MM.1S (cell line): ENCODE data around the gene A2ML1.

ENCODE experiments used
- EZH2 ChIP-seq: fragments of 300-600 bp; sonication (generic); optimal IDR thresholded peaks from 2 replicates; pipeline ENCODE3; 2017; ENCODE audit warnings: low read depth, mild to moderate bottlenecking, antibody characterized with exemption, low read length, mixed read lengths
- EZH2phosphoT487 ChIP-seq: fragments of 300-600 bp; sonication (generic); IDR thresholded peaks from 2 replicates; pipeline ENCODE4 v1.6.1; 2018; ENCODE audit warnings: antibody characterized with exemption, low read length
- TF ChIP-seq, protein P1 (sequence below): fragments of 300-600 bp; sonication (generic); IDR thresholded peaks from 2 replicates; pipeline ENCODE4 v1.5.1; 2016; ENCODE audit warnings: antibody characterized with exemption, low read length, mixed read lengths

DNA sequence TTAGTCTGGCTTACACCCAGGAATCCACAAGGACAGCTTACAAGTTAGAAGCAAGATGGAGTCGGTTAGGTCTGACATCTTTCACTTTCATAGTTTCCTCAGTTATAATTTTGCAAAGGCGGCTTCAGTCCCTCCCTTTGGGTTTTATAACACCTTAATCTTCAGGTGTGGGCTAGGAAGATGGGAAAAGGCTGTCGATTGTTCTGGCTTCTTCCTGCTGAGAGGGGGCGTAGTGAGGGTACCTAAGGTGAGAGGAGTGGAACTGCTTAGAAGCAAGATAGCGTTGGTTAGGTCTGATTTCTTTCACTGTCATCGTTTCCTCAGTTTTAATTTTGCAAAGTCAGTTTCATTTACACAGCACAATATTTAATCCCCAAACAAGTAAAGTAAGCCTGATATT is 10.1 kb downstream of the A2ML1 start:
- TF ChIP-seq, protein P1, sequence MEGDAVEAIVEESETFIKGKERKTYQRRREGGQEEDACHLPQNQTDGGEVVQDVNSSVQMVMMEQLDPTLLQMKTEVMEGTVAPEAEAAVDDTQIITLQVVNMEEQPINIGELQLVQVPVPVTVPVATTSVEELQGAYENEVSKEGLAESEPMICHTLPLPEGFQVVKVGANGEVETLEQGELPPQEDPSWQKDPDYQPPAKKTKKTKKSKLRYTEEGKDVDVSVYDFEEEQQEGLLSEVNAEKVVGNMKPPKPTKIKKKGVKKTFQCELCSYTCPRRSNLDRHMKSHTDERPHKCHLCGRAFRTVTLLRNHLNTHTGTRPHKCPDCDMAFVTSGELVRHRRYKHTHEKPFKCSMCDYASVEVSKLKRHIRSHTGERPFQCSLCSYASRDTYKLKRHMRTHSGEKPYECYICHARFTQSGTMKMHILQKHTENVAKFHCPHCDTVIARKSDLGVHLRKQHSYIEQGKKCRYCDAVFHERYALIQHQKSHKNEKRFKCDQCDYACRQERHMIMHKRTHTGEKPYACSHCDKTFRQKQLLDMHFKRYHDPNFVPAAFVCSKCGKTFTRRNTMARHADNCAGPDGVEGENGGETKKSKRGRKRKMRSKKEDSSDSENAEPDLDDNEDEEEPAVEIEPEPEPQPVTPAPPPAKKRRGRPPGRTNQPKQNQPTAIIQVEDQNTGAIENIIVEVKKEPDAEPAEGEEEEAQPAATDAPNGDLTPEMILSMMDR: no peak
- TF ChIP-seq EZH2 (no peak), EZH2phosphoT487 (no peak)
